K562 (cell line): ENCODE results near the gene ULBP2. TPM values are rescaled to one million over a fixed set of nuclear protein-coding genes. Genes with fewer than 3 reads are reported as not detected.

Experiments used
- ATAC-seq: fragments of 200-7000 bp; cut with Tn5 transposase; 3 replicates; pipeline ENCODE4 v1.9.1; 2020; ENCODE audit warnings: moderate library complexity
- BruUV-seq: library from RNA; stranded (reverse); fragments of 400-500 nt; replicated peaks from 2 replicates; lab custom pipeline; 2021; lab: Mats Ljungman, UMichigan
- CTCF ChIA-PET: fragments of 300-600 bp; formaldehyde crosslinking; extraction: SDS; loops from one replicate; lab custom pipeline; 2021; ENCODE audit warnings: low intra/inter-chr PET ratio; lab: Yijun Ruan, JAX
- POLR2A ChIA-PET: fragments of 300-600, 350-650 bp; sonication (Branson Sonifier 250); formaldehyde crosslinking; extraction: SDS; loops from one replicate; lab custom pipeline; 2021; ENCODE audit warnings: antibody characterized with exemption, inconsistent platforms; lab: Yijun Ruan, JAX
- DNase-seq, 4 experiments: peaks; one replicate each; pipeline versions ENCODE4 v3.0.0 to v3.0.0-alpha.2; 2011 to 2018; ENCODE audit warnings: low spot score in 3 of 4, mixed read lengths in 3 of 4; ENCODE audit errors: extremely low read depth in 1 of 4
- FAIRE-seq: peaks from 2 replicates; lab custom pipeline; 2011; peaks lifted over from hg19 to GRCh38; lab: Jason Lieb, UNC
- H2AFZ ChIP-seq: 2 replicates; pipeline ENCODE4 v1.6.0; 2011; ENCODE audit warnings: low read depth, low read length, control low read depth, inconsistent platforms
- H3K27ac ChIP-seq: fragments of 200-600 bp; 3 replicates; pipeline ENCODE4 v1.8.0; 2011; ENCODE audit warnings: low read depth, mild to moderate bottlenecking, control low read depth, inconsistent platforms, low read length, moderate library complexity, mixed read lengths; ENCODE audit errors: extremely low read depth
- H3K27me3 ChIP-seq, 2 experiments: fragments of 300-600 bp in 1 of 2; 2 replicates in 1 of 2; 3 replicates in 1 of 2; pipeline versions ENCODE4 v1.6.0 to v1.8.0; 2011; ENCODE audit warnings: inconsistent platforms in 2 of 2, low read length in 2 of 2, mild to moderate bottlenecking in 1 of 2, mixed read lengths in 1 of 2, moderate library complexity in 1 of 2; ENCODE audit not compliant: control insufficient read depth in 2 of 2, insufficient read depth in 2 of 2
- H3K36me3 ChIP-seq: fragments of 300-600 bp; 3 replicates; pipeline ENCODE4 v1.8.0; 2011; ENCODE audit warnings: mild to moderate bottlenecking, low read length, inconsistent platforms; ENCODE audit not compliant: control insufficient read depth, insufficient read depth
- H3K4me1 ChIP-seq, 2 experiments: fragments of 200-600 bp in 1 of 2; replicated peaks in 1 of 2; 2 replicates in 1 of 2; 3 replicates in 1 of 2; pipeline versions ENCODE4 v1.5.1 to v1.8.0; 2011; ENCODE audit warnings: inconsistent platforms in 2 of 2, low read length in 2 of 2, mild to moderate bottlenecking in 1 of 2, mixed read lengths in 1 of 2, moderate library complexity in 1 of 2; ENCODE audit not compliant: control insufficient read depth in 2 of 2, insufficient read depth in 2 of 2
- H3K4me2 ChIP-seq: 2 replicates; pipeline ENCODE4 v1.6.1; 2011; ENCODE audit warnings: low read length, control low read depth, inconsistent platforms, mixed read lengths; ENCODE audit not compliant: insufficient read depth
- H3K4me3 ChIP-seq: fragments of 200-600 bp; sonication (generic), shearing (Covaris generic); 2 replicates; pipeline ENCODE4 v1.5.1; 2016; ENCODE audit warnings: control low read depth, inconsistent platforms
- H3K79me2 ChIP-seq: fragments of 200-600 bp; 3 replicates; pipeline ENCODE4 v1.8.0; 2011; ENCODE audit warnings: low read length, inconsistent platforms; ENCODE audit not compliant: control insufficient read depth, insufficient read depth
- H3K9ac ChIP-seq, 2 experiments: 2 replicates each; pipeline versions ENCODE4 v1.6.0 to v1.6.1; 2011; ENCODE audit warnings: low read depth in 2 of 2, low read length in 2 of 2, control low read depth in 1 of 2, inconsistent platforms in 1 of 2, mild to moderate bottlenecking in 1 of 2, mixed read lengths in 1 of 2; ENCODE audit not compliant: insufficient read depth in 1 of 2
- H3K9me1 ChIP-seq: one replicate; pipeline ENCODE4 v1.6.0; 2011; ENCODE audit warnings: inconsistent platforms, mild to moderate bottlenecking, low read length, moderate library complexity; ENCODE audit not compliant: control insufficient read depth, insufficient read depth
- H3K9me3 ChIP-seq: replicated peaks from 2 replicates; pipeline ENCODE4 v1.5.1; 2011; ENCODE audit warnings: low read depth, low read length, inconsistent platforms; ENCODE audit not compliant: control insufficient read depth, insufficient read depth
- H4K20me1 ChIP-seq: replicated peaks from 2 replicates; pipeline ENCODE4 v1.6.1; 2011; ENCODE audit warnings: low read length, inconsistent platforms, mixed read lengths; ENCODE audit not compliant: control insufficient read depth, insufficient read depth
- CLOCK ChIP-seq: fragments of 250-450 bp; sonication (Bioruptor Pico); IDR thresholded peaks from 2 replicates; pipeline ENCODE4 v1.4.0; 2020; ENCODE audit warnings: mild to moderate bottlenecking, moderate library complexity, borderline replicate concordance
- HNRNPH1 ChIP-seq: fragments of 200-400 bp; formaldehyde crosslinking; optimal IDR thresholded peaks from 2 replicates; pipeline ENCODE3; 2017; ENCODE audit warnings: low read depth, mild to moderate bottlenecking, low read length, moderate library complexity
- PCBP1 ChIP-seq: fragments of 200-400 bp; formaldehyde crosslinking; IDR thresholded peaks from 2 replicates; pipeline ENCODE4 v1.6.1; 2018; ENCODE audit warnings: mild to moderate bottlenecking, low read depth, low read length; ENCODE audit not compliant: poor library complexity, severe bottlenecking
- PML ChIP-seq: IDR thresholded peaks from 2 replicates; pipeline ENCODE4 v1.6.1; 2012; ENCODE audit warnings: low read length, inconsistent platforms
- RBFOX2 ChIP-seq: fragments of 200-400 bp; formaldehyde crosslinking; IDR thresholded peaks from 2 replicates; pipeline ENCODE4 v1.6.1; 2017; ENCODE audit warnings: low read depth, mild to moderate bottlenecking, low read length, moderate library complexity
- ZNF197 ChIP-seq: fragments of 200-800 bp; sonication (Bioruptor generic); IDR thresholded peaks from 2 replicates; pipeline ENCODE4 v1.6.1; 2016; ENCODE audit warnings: low read depth, missing genetic modification characterization, missing compliant biosample characterization
- ZNF584 ChIP-seq: fragments of 200-800 bp; sonication (Bioruptor generic); IDR thresholded peaks from 2 replicates; pipeline ENCODE4 v1.6.1; 2016; ENCODE audit warnings: low read depth, mild to moderate bottlenecking, missing genetic modification characterization, missing compliant biosample characterization
- ZNF668 ChIP-seq: fragments of 250-450 bp; sonication (Bioruptor Pico); IDR thresholded peaks from 2 replicates; pipeline ENCODE4 v1.8.0; 2022; ENCODE audit warnings: mild to moderate bottlenecking, inconsistent platforms
- ZNF707 ChIP-seq: fragments of 250-450 bp; sonication (Bioruptor Pico); conservative IDR thresholded peaks from 2 replicates; pipeline ENCODE4 v1.8.0; 2022; ENCODE audit warnings: inconsistent platforms, mild to moderate bottlenecking, moderate library complexity
- in situ Hi-C: fragments of 300-500 bp; cut with MboI; formaldehyde crosslinking; loops from 4 replicates; pipeline ENCODE4 v1.15.0; 2018; ENCODE audit warnings: inconsistent platforms, mixed read lengths
- intact Hi-C: fragments of 100-400 bp; cut with micrococcal nuclease; formaldehyde crosslinking; loops from 2 replicates; pipeline ENCODE4 v1.14.2; 2022
- polyA plus RNA-seq, 8 experiments: library from polyadenylated mRNA; depleted of rRNA in 4 of 8; stranded (reverse) in 5 of 8; unstranded in 3 of 8; fragments of >200 nt; fragmentation: Nextera tagmentation in 2 of 8; fragmentation: Illumina TruSeq in 1 of 8; extraction: Ambion mirVana in 2 of 8; extraction: Trizol in 1 of 8; gene quantifications; 2 replicates each; pipeline versions ENCODE4 v1.2.1 to v1.2.3, GENCODE V29; 2011 to 2014; ENCODE audit warnings: inconsistent platforms in 1 of 8, missing spikeins in 1 of 8
- total RNA-seq, 7 experiments: library from RNA; depleted of rRNA in 6 of 7; stranded (reverse); fragments of >200 nt in 6 of 7; fragmentation: Illumina TruSeq in 2 of 7; extraction: Trizol in 2 of 7; gene quantifications; 2 replicates each; pipeline versions ENCODE4 v1.2.1 to v1.2.3, GENCODE V29; 2011 to 2021; ENCODE audit warnings: low replicate concordance in 1 of 7
- TF ChIP-seq, protein P1 (sequence below): sonication (generic); formaldehyde crosslinking; IDR thresholded peaks from 2 replicates; pipeline ENCODE4 v1.9.0; 2022; ENCODE audit warnings: mild to moderate bottlenecking, missing genetic modification reagents

ULBP2 gene
- total and polyA plus RNA-seq, 9 of the 15 experiments (the other 6 are each of a cell fraction or from before 2014, with no cell fraction given), result 0.50 to 5.3 (median 1.2) TPM

DNA sequence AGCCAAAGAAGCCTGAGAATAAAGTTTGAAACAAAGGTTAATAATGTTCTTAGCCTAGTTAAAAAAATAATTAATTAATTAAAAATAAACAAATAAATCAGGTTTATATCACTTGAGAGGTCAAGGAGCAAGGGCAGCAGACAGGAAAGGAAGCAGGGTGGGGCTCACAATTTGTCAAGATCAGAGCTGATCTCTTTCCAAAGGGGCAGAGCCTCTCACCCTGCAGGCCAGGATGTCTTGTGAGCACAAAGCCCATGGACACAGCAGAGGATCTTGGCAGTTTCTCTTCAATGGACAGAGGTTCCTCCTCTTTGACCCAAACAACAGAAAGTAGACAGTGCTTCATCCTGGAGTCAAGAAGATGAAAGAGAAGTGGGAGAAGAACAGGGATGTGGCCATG lies 36.8 kb downstream of the ULBP2 start:
- TF ChIP-seq ZNF197 (CRISPR knock-in tag) (no peak), CLOCK (CRISPR knock-in tag) (no peak), HNRNPH1 (no peak), PML (no peak), ZNF668 (CRISPR knock-in tag) (no peak), RBFOX2 (no peak), ZNF584 (CRISPR knock-in tag) (no peak), ZNF707 (CRISPR knock-in tag) (no peak), PCBP1 (no peak)
- TF ChIP-seq, protein P1, sequence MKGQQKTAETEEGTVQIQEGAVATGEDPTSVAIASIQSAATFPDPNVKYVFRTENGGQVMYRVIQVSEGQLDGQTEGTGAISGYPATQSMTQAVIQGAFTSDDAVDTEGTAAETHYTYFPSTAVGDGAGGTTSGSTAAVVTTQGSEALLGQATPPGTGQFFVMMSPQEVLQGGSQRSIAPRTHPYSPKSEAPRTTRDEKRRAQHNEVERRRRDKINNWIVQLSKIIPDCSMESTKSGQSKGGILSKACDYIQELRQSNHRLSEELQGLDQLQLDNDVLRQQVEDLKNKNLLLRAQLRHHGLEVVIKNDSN (CRISPR knock-in tag), result no peak
- H3K4me3 ChIP-seq, result no peak overlapping the region
- H3K9me1 ChIP-seq, result no peaks in the 10 kb centered on the region
- H3K9me3 ChIP-seq, result no peaks in the 10 kb centered on the region
- CTCF ChIA-PET, result no interaction called here
- no TSS peak for BruUV-seq
- intact Hi-C loops, result no loop called here
- no peak overlapping the region for H3K4me2 ChIP-seq
- no peak overlapping the region for H3K27ac ChIP-seq
- POLR2A ChIA-PET, result interaction anchor here (0.8 kb wide), 1 partner anchor 10 kb away, joined by 3 read pairs; no protein-coding TSS in a partner anchor
- in situ Hi-C loops, result no loop called here
- H3K79me2 ChIP-seq, result no peaks in the 10 kb centered on the region
- ATAC-seq, result no peak
- H3K4me1 ChIP-seq, result no peaks in the 10 kb centered on the region
- FAIRE-seq, result no peak
- no peaks in the 10 kb centered on the region; the same call in 1 of the 2 replicates for H4K20me1 ChIP-seq
- no peak for DNase-seq
- no peak overlapping the region for H3K9ac ChIP-seq
- no peak overlapping the region for H2AFZ ChIP-seq
- H3K36me3 ChIP-seq, result no peaks in the 10 kb centered on the region
- H3K27me3 ChIP-seq, result peaks cover 17 to 54% of the 10 kb centered on the region in 2 experiments; a peak in 4 of 5 replicates
